ENCODE data around the gene TRIM46. TPM values are rescaled to one million over a fixed set of nuclear protein-coding genes. Genes with fewer than 3 reads are reported as not detected.
A peak's percentile ranks its signal among the peaks of the same experiment; 100 is the strongest.
"Not testable (repeated sequence)": the region's sequence is repeated elsewhere in the genome, so short reads cannot be mapped to it uniquely, and the experiment has no call there.

The TRIM46 gene
- total RNA-seq, 1 experiment from 2014 or later = 1.3 TPM

GRCh38 chr1:155167166-155168104 is 6.2 kb upstream of the TRIM46 start:
- in situ Hi-C loops (cut with HindIII; ENCODE audit: low pct_unique_long_range_greater_than_20kb, low sequenced_read_pairs) = no loop called here
- DNase-seq (ENCODE audit: low read depth, low spot score) = peak; percentile 92

- DNase-seq (ENCODE audit: low read depth, low spot score); in situ Hi-C loops (cut with HindIII; ENCODE audit: low pct_unique_long_range_greater_than_20kb, low sequenced_read_pairs): not testable (repeated sequence)
Observed at GRCh38 chr1:155168105-155168445, 5.6 kb upstream of the TRIM46 start.

DNA sequence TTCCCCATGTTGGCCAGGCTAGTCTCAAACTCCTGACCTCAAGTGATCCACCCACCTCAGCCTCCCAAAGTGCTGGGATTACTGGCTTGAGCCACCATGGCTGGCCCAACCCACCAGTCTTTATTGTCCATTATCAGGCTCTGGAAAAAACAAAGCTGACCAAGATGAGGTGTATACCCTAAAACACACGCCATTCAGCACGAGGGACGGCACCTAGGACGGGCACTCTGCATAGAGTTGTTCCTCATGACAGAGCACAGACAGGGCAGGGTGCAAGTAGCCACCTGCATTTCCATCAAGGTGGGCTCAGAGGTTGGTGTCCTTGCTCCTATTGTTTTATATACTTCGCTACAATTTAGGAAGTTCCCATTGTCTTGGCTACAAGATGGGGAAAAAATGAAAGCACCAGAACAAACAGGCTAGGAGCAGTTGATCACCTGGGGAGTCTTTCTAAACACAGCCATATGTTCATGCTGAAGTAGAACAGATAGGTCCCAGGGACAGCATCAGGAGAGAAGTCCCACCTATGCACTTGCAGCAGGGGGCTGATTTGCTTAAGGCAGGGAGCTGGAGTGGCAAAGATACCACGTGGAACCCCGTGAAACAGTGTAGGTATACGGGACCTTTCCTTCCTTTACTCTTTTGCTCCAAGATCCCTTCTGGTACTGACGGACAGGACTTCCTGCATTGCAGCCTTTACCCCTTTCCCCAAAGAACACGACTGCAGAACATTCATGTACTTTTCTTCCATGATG is 5.0 kb upstream of the TRIM46 start:
- in situ Hi-C loops (cut with HindIII; ENCODE audit: low pct_unique_long_range_greater_than_20kb, low sequenced_read_pairs) = no loop called here
- no peak for DNase-seq (ENCODE audit: low read depth, low spot score)

DNA sequence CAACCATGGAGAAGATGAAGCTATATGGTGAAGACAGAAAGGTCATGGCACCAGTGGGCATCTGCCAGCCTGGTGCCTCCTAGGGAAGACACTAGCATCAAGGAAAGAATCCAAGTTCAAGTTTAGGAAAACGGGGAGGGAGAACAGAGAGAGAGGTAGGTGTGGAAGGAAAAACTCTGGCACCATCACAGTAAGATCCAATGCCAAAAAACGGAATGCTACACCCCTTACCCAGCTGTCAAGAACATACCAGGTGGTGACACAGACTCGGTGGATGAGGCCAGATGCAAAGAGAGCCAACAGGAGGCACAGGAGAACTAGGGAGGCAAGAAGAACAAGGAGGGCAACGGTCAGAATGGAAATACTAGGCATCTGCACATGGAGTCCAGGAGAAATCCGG is 4.1 kb upstream of the TRIM46 start:
- in situ Hi-C loops (cut with HindIII; ENCODE audit: low pct_unique_long_range_greater_than_20kb, low sequenced_read_pairs) = no loop called here
- no peak for DNase-seq (ENCODE audit: low read depth, low spot score)

- in situ Hi-C loops (cut with HindIII; ENCODE audit: low pct_unique_long_range_greater_than_20kb, low sequenced_read_pairs) = no loop called here
- DNase-seq (ENCODE audit: low read depth, low spot score) = no peak
Observed at GRCh38 chr1:155170101-155170785, 3.4 kb upstream of the TRIM46 start.

GRCh38 chr1:155170806-155171205 is 2.8 kb upstream of the TRIM46 start:
- in situ Hi-C loops (cut with HindIII; ENCODE audit: low pct_unique_long_range_greater_than_20kb, low sequenced_read_pairs) = no loop called here
- no peak for DNase-seq (ENCODE audit: low read depth, low spot score)

GRCh38 chr1:155171836-155172731 is 1.6 kb upstream of the TRIM46 start:
- no peak for DNase-seq (ENCODE audit: low read depth, low spot score)

DNA sequence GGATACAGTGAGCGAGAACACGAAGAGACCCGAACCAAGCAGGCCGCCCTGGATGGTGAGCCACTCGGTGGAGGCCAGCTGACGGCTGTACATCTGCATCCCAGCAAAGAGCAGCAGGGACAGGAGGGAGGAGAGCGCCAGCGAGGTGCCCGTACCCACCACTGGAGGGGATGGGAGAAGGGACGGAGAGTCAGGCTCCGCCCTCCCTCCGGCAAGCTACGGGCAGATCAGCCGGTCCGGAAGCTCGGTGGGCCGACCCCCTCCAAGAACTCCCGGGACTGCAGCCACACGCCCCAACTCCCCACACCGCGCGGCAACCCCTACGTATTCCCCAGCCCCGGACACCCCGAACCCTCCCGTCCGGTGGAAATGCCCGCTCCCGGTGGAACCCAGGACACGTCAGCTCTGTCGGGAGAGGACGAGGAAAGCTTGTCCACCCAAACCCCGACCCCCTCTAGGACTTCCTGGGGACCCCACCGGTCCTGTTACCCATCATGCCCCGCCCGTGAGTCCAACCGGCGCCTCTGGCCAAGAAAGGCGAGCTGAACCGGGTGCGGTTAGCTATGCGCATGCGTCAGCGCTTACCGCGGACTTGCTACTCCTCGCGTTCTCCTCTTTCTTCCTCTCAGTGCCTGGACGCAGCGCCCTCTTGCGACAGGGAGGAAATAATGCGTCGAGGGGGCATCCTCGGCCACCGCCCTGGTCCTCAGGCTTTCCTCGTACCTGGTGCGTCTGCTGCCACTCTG is 744 bp upstream of the TRIM46 start, which contains the start of gene KRTCAP2:
Gene KRTCAP2 (minus strand): TSS at position 573 of the 746 bp plus-strand sequence. CDS start 80 bp downstream, at position 493.
- peak; percentile 99 for DNase-seq (ENCODE audit: low read depth, low spot score)
- in situ Hi-C loops (cut with HindIII; ENCODE audit: low pct_unique_long_range_greater_than_20kb, low sequenced_read_pairs) = no loop called here

More at GRCh38 chr1:155171836-155172731, 1.6 kb upstream of the TRIM46 start:
- in situ Hi-C loops (cut with HindIII; ENCODE audit: low pct_unique_long_range_greater_than_20kb, low sequenced_read_pairs) = no loop called here

- in situ Hi-C loops (cut with HindIII; ENCODE audit: low pct_unique_long_range_greater_than_20kb, low sequenced_read_pairs) = no loop called here
- DNase-seq (ENCODE audit: low read depth, low spot score) = no peak
Observed at GRCh38 chr1:155174324-155175280, 953 bp downstream of the TRIM46 start.

- in situ Hi-C loops (cut with HindIII; ENCODE audit: low pct_unique_long_range_greater_than_20kb, low sequenced_read_pairs) = no loop called here
- DNase-seq (ENCODE audit: low read depth, low spot score) = no peak
Observed at GRCh38 chr1:155175281-155175926, 1.8 kb downstream of the TRIM46 start.

DNA sequence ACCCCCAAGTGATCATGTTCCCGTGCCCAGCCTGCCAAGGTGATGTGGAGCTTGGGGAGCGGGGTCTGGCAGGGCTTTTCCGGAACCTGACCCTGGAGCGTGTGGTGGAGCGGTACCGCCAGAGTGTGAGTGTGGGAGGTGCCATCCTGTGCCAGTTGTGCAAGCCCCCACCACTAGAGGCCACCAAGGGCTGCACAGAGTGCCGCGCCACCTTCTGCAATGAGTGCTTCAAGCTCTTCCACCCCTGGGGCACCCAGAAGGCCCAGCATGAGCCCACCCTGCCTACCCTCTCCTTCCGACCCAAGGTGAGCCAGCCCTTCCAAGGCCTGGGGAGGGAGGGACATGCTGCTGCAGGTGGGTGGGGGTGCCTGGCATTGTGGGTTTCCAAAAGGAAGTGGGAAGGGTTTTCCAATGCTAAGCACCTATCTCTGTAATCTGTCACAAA is 2.3 kb downstream of the TRIM46 start:
- in situ Hi-C loops (cut with HindIII; ENCODE audit: low pct_unique_long_range_greater_than_20kb, low sequenced_read_pairs) = no loop called here
- DNase-seq (ENCODE audit: low read depth, low spot score) = peak; percentile 33

GRCh38 chr1:155176544-155177071 is 3.0 kb downstream of the TRIM46 start:
- in situ Hi-C loops (cut with HindIII; ENCODE audit: low pct_unique_long_range_greater_than_20kb, low sequenced_read_pairs) = no loop called here
- peak; percentile 91 for DNase-seq (ENCODE audit: low read depth, low spot score)

DNA sequence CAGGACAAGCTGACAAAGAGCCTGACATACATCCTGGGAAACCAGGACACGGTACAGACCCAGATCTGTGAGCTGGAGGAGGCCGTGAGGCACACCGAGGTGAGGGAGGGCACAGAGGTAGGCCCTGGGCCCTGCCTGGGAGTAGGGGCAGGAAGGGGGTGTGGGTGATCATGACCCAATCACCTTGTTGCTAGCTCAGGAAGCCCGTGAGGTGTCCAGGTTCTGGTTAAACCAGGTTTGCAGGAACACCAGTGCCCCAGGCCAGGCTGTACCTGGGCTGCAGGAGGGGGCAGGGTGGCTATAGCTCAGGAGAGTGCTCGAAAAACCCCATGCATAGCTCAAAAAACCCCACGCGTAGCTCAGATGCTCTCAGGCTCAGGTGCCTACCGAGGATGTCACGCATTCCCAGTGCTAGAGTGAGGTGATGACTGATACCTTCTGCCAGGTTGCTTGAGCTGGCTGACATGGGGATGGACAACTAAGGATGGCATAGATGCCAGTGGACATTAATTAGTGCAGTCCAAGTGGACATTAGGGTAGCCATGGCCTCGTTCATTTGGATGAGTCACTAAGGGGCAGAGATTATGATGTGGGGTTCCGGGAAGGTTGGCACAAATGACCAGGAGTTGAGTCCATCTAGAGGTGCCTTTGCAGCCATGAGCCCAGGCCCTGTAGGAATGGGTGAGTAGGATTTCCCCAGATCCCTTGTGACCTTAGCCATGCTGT is 3.7 kb downstream of the TRIM46 start:
- in situ Hi-C loops (cut with HindIII; ENCODE audit: low pct_unique_long_range_greater_than_20kb, low sequenced_read_pairs) = no loop called here
- DNase-seq (ENCODE audit: low read depth, low spot score) = no peak

DNA sequence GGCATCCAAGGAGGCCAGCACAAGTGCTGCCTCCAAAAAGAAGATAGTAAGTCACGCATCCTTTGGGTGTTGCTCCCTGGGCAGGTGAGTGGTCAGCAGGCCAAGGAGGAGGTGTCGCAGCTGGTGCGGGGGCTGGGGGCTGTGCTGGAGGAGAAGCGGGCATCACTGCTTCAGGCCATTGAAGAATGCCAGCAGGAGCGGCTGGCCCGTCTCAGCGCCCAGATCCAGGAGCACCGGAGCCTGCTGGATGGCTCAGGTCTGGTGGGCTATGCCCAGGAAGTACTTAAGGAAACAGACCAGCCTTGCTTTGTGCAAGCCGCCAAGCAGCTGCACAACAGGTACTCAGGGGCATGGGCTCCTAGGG is 4.3 kb downstream of the TRIM46 start:
- in situ Hi-C loops (cut with HindIII; ENCODE audit: low pct_unique_long_range_greater_than_20kb, low sequenced_read_pairs) = no loop called here
- no peak for DNase-seq (ENCODE audit: low read depth, low spot score)

Measured in SK-MEL-5 (cell line).